ENCODE measurements around the gene GNB1. TPM values are rescaled to one million over a fixed set of nuclear protein-coding genes. Genes with fewer than 3 reads are reported as not detected.
A peak's percentile ranks its signal among the peaks of the same experiment; 100 is the strongest.

GNB1 gene
- total RNA-seq, 1 donor from 2014 or later: 159 TPM

GRCh38 chr1:1895456-1896336, 4.8 kb upstream of the GNB1 start:
- no peaks in the 10 kb centered on the region for H3K27me3 ChIP-seq
- no peaks in the 10 kb centered on the region for H3K9me3 ChIP-seq
- peaks cover 38% of the 10 kb centered on the region for H3K4me1 ChIP-seq
- intact Hi-C loops (cut with DNase I): no loop called here
- TF ChIP-seq CTCF (IDR thresholded peaks at IDR 0.05) (no peak), POLR2AphosphoS5 (IDR thresholded peaks at IDR 0.05; ENCODE audit: insufficient read depth in 1 of 2, low read depth in 1 of 2) (no peak), POLR2A (IDR thresholded peaks at IDR 0.05) (no peak)
- DNase-seq (ENCODE audit: extremely low spot score in 2 of 2): no peak
- H3K27ac ChIP-seq: no peak overlapping the region
- no peaks in the 10 kb centered on the region for H3K36me3 ChIP-seq
- no peak overlapping the region for H3K4me3 ChIP-seq

GRCh38 chr1:1895060-1895418, 4.2 kb upstream of the GNB1 start:
- intact Hi-C loops (cut with DNase I): no loop called here
- no peaks in the 10 kb centered on the region for H3K36me3 ChIP-seq
- H3K9me3 ChIP-seq: no peaks in the 10 kb centered on the region
- no peak overlapping the region for H3K27ac ChIP-seq
- DNase-seq (ENCODE audit: extremely low spot score in 2 of 2): no peak
- H3K27me3 ChIP-seq: no peaks in the 10 kb centered on the region
- H3K4me1 ChIP-seq: peaks cover 38% of the 10 kb centered on the region
- H3K4me3 ChIP-seq: no peak overlapping the region
- TF ChIP-seq POLR2AphosphoS5 (IDR thresholded peaks at IDR 0.05; ENCODE audit: insufficient read depth in 1 of 2, low read depth in 1 of 2) (no peak), CTCF (IDR thresholded peaks at IDR 0.05) (no peak), POLR2A (IDR thresholded peaks at IDR 0.05) (no peak)

- Histone ChIP-seq H3K4me3 (no peak overlapping the region), H3K9me3 (no peaks in the 10 kb centered on the region), H3K36me3 (no peaks in the 10 kb centered on the region), H3K27me3 (no peaks in the 10 kb centered on the region), H3K27ac (peak overlapping the region; percentile 94), H3K4me1 (peaks cover 42% of the 10 kb centered on the region)
- DNase-seq (ENCODE audit: extremely low spot score in 2 of 2): no peak
- TF ChIP-seq CTCF (IDR thresholded peaks at IDR 0.05) (no peak), POLR2AphosphoS5 (IDR thresholded peaks at IDR 0.05; ENCODE audit: insufficient read depth in 1 of 2, low read depth in 1 of 2) (no peak), POLR2A (IDR thresholded peaks at IDR 0.05) (no peak)
- intact Hi-C loops (cut with DNase I): no loop called here
Measured at GRCh38 chr1:1894354-1895059, 3.6 kb upstream of the GNB1 start.

GRCh38 chr1:1893997-1894353, 3.1 kb upstream of the GNB1 start:
- DNase-seq (ENCODE audit: extremely low spot score in 2 of 2): no peak
- peak overlapping the region; percentile 94 for H3K27ac ChIP-seq
- intact Hi-C loops (cut with DNase I): no loop called here

More at GRCh38 chr1:1893997-1894353, 3.1 kb upstream of the GNB1 start:
- Histone ChIP-seq H3K9me3 (no peaks in the 10 kb centered on the region), H3K4me1 (peaks cover 47% of the 10 kb centered on the region), H3K27me3 (no peaks in the 10 kb centered on the region), H3K36me3 (no peaks in the 10 kb centered on the region), H3K4me3 (no peak overlapping the region)
- TF ChIP-seq POLR2A (IDR thresholded peaks at IDR 0.05): no peak
- no peak for TF ChIP-seq POLR2AphosphoS5 (IDR thresholded peaks at IDR 0.05; ENCODE audit: insufficient read depth in 1 of 2, low read depth in 1 of 2)
- TF ChIP-seq CTCF (IDR thresholded peaks at IDR 0.05): no peak

Measured in vagina (tissue), 2 donors.